ENCODE measurements around the gene DIDO1. TPM values are rescaled to one million over a fixed set of nuclear protein-coding genes. Genes with fewer than 3 reads are reported as not detected.

DIDO1 gene
- total RNA-seq, 2 experiments from 2014 or later = 51.9 to 54.3 TPM

DNA sequence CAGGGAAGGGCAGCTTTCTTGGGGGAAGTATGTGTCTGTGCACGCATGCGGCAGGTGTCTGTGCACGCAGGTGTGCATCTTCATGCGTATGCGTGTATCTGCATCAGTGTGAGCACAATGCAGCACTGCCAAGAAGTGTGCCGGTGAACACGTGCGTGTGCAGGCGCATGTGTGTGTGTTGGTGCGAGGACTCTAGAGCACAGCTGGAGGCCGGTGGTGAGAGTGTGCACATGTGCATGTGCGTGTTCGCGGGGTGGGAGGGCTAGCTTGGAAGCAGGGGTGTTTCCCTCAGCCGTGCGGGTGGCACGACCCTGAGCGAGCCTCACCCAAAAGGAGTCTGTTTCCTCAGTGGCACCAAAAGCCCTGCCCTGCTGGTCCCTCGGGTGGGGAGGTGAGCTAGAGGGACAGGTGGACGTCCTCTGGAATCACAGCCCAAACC is 33.7 kb upstream of the DIDO1 start:
- H3K36me3 ChIP-seq (ENCODE audit: insufficient read depth, low read length) = no peaks in the 10 kb centered on the region
- H3K4me3 ChIP-seq (ENCODE audit: low read length) = no peak overlapping the region
- ATAC-seq (ENCODE audit: poor library complexity) = no peak
- intact Hi-C loops (cut with DNase I, micrococcal nuclease) = loop anchor here in 1 of 2 experiments (10.0 kb wide), 1 partner anchor 45 kb away; the partner anchor contains the start of gene BHLHE23
- no peak overlapping the region for H3K27ac ChIP-seq (ENCODE audit: low read depth in 1 of 2, low read length in 2 of 2)
- ChIA-PET CTCF (no interaction called here), POLR2A (no interaction called here)
- no peaks in the 10 kb centered on the region for H3K27me3 ChIP-seq (ENCODE audit: control insufficient read depth in 1 of 2, insufficient read depth in 2 of 2, low read length in 2 of 2)
- H3K4me1 ChIP-seq (ENCODE audit: insufficient read depth, low read length) = peaks cover 14% of the 10 kb centered on the region
- H3K27ac Mint-ChIP-seq = no peak overlapping the region
- TF ChIP-seq, protein P1, sequence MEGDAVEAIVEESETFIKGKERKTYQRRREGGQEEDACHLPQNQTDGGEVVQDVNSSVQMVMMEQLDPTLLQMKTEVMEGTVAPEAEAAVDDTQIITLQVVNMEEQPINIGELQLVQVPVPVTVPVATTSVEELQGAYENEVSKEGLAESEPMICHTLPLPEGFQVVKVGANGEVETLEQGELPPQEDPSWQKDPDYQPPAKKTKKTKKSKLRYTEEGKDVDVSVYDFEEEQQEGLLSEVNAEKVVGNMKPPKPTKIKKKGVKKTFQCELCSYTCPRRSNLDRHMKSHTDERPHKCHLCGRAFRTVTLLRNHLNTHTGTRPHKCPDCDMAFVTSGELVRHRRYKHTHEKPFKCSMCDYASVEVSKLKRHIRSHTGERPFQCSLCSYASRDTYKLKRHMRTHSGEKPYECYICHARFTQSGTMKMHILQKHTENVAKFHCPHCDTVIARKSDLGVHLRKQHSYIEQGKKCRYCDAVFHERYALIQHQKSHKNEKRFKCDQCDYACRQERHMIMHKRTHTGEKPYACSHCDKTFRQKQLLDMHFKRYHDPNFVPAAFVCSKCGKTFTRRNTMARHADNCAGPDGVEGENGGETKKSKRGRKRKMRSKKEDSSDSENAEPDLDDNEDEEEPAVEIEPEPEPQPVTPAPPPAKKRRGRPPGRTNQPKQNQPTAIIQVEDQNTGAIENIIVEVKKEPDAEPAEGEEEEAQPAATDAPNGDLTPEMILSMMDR (IDR thresholded peaks at IDR 0.05) = no peak
- H3K27me3 Mint-ChIP-seq = no peaks in the 10 kb centered on the region
- no peaks in the 10 kb centered on the region for H3K9me3 Mint-ChIP-seq
- DNase-seq = no peak
- no peak overlapping the region for H3K4me3 Mint-ChIP-seq
- H3K36me3 Mint-ChIP-seq (ENCODE audit: low read depth) = no peaks in the 10 kb centered on the region
- H3K9me3 ChIP-seq (ENCODE audit: control insufficient read depth in 1 of 2, insufficient read depth in 1 of 2, low read length in 2 of 2) = peaks cover 0 to 4% of the 10 kb centered on the region in 2 experiments
- H3K4me1 Mint-ChIP-seq (ENCODE audit: low read depth) = no peaks in the 10 kb centered on the region

DNA sequence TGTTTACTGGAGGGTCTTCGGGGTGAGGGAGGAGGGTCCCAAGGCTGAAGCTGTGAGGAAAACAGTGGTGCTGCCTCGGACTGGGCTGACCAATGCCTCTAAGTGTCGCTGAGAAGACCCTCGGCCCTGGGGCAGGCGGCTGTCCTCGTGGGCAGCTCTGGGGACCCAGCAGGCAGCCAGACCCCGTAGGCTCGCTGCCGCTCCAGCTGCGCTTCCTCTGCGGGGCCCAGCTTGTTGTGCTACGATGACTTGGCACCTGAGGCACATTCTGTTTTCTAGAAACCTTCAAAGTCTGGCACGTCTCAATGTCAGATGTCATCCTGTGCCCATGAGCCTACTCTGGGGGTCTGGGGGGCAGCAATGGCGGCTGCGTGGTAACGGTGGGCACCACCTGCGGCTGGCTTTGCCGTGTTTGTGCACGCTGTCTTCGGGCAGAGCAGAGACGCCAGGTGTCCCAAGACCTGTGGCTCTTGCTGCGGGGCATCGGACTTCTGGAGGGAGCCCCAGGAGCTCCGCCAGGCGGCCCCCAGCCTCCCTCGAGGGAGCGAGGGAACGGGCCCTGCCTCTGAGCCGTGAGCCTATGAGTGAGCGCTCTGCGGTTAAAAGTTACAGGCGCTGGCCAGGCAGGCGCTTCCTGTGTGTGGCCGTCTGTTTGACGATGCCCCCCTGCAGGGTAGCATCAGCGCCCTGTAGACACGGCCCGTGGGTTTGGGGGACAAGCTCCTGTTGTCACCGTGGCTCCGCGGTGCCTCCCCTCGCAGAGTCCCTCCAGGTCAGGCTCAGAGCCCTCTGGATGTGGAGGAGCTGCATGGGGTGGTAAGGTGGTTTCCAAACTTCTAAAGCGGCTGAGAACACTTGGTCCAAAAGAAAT is 33.0 kb upstream of the DIDO1 start:
- intact Hi-C loops (cut with DNase I, micrococcal nuclease) = loop anchor here in 1 of 2 experiments (10.0 kb wide), 1 partner anchor 45 kb away; the partner anchor contains the start of gene BHLHE23
- CTCF ChIA-PET = no interaction called here
- DNase-seq (no peak), ATAC-seq (ENCODE audit: poor library complexity) (peak; percentile 10)
- H3K36me3 Mint-ChIP-seq (ENCODE audit: low read depth) = no peaks in the 10 kb centered on the region
- Histone ChIP-seq H3K36me3 (ENCODE audit: insufficient read depth, low read length) (no peaks in the 10 kb centered on the region), H3K4me1 (ENCODE audit: insufficient read depth, low read length) (peaks cover 21% of the 10 kb centered on the region), H3K27me3 (ENCODE audit: control insufficient read depth in 1 of 2, insufficient read depth in 2 of 2, low read length in 2 of 2) (no peaks in the 10 kb centered on the region), H3K27ac (ENCODE audit: low read depth in 1 of 2, low read length in 2 of 2) (no peak overlapping the region), H3K4me3 (ENCODE audit: low read length) (no peak overlapping the region), H3K9me3 (ENCODE audit: control insufficient read depth in 1 of 2, insufficient read depth in 1 of 2, low read length in 2 of 2) (peaks cover 0 to 8% of the 10 kb centered on the region in 2 experiments)
- no peaks in the 10 kb centered on the region for H3K27me3 Mint-ChIP-seq
- H3K9me3 Mint-ChIP-seq = no peaks in the 10 kb centered on the region
- H3K4me3 Mint-ChIP-seq = no peak overlapping the region
- no peak overlapping the region for H3K27ac Mint-ChIP-seq
- POLR2A ChIA-PET = no interaction called here
- peaks cover 5% of the 10 kb centered on the region for H3K4me1 Mint-ChIP-seq (ENCODE audit: low read depth)
- TF ChIP-seq, protein P1 (IDR thresholded peaks at IDR 0.05) = no peak

DNA sequence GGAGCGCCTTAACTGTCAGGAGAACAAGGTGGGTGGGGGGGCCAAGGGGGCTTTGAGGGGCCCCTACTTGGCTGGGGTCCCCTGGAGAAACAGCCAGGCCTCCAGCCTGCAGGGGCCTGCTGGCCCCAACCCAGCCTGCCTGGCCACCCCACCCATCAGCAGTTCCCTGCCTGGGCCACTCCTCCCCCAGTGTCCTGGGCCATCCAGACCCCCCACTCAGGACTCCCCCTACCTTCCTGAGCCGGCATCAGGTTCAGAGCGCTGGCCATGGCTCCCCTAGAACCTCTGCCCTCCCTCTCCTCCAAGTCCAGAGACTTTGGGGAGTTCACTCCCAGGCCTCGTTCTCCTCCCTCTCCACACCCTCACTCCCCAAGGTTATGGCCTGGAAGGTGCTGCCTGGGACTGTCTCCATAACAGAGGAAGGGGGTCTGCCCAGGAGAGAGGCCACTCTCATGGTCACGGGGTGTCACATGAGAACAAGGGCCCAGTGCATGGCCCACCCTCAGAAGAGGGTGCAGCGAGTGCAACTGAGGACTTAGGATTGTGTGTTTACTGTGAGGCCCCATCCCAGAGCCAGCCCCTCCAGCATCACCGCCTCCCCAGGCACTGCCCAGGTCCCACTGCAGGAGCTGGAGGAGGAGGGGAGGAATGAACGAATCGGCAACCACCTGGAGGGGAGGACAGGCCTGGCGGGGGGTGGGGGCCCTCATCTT is 32.2 kb upstream of the DIDO1 start:
- Histone ChIP-seq H3K9me3 (ENCODE audit: control insufficient read depth in 1 of 2, insufficient read depth in 1 of 2, low read length in 2 of 2) (peaks cover 0 to 9% of the 10 kb centered on the region in 2 experiments), H3K27ac (ENCODE audit: low read depth in 1 of 2, low read length in 2 of 2) (no peak overlapping the region), H3K27me3 (ENCODE audit: control insufficient read depth in 1 of 2, insufficient read depth in 2 of 2, low read length in 2 of 2) (no peaks in the 10 kb centered on the region), H3K36me3 (ENCODE audit: insufficient read depth, low read length) (no peaks in the 10 kb centered on the region), H3K4me1 (ENCODE audit: insufficient read depth, low read length) (peaks cover 29% of the 10 kb centered on the region), H3K4me3 (ENCODE audit: low read length) (no peak overlapping the region)
- no peak for DNase-seq
- H3K27ac Mint-ChIP-seq = no peak overlapping the region
- intact Hi-C loops (cut with DNase I, micrococcal nuclease) = loop anchor here in 1 of 2 experiments (10.0 kb wide), 1 partner anchor 46 kb away; the partner anchor contains the start of gene BHLHE23
- ChIA-PET POLR2A (no interaction called here), CTCF (no interaction called here)
- no peaks in the 10 kb centered on the region for H3K27me3 Mint-ChIP-seq
- no peak for ATAC-seq (ENCODE audit: poor library complexity)
- TF ChIP-seq, protein P1 (IDR thresholded peaks at IDR 0.05) = no peak
- H3K4me3 Mint-ChIP-seq = no peak overlapping the region
- no peaks in the 10 kb centered on the region for H3K9me3 Mint-ChIP-seq
- no peaks in the 10 kb centered on the region for H3K36me3 Mint-ChIP-seq (ENCODE audit: low read depth)
- peaks cover 13% of the 10 kb centered on the region for H3K4me1 Mint-ChIP-seq (ENCODE audit: low read depth)
